Endothelial cell of umbilical vein (primary cell): ENCODE data around the gene DUS2. TPM values are rescaled to one million over a fixed set of nuclear protein-coding genes. Genes with fewer than 3 reads are reported as not detected.

Experiments
- BruUV-seq: library from RNA; stranded (reverse); fragments of 400-500 nt; replicated peaks from 2 replicates; lab custom pipeline; 2021; lab: Mats Ljungman, UMichigan
- CTCF ChIA-PET: fragments of 300-600, 350-600 bp; sonication (Branson Sonifier 250); formaldehyde crosslinking; loops from one replicate; lab custom pipeline; 2021; ENCODE audit warnings: antibody characterized with exemption, inconsistent platforms; lab: Charles Lee
- POLR2A ChIA-PET: fragments of 300-600, 350-600 bp; sonication (Branson Sonifier 250); formaldehyde crosslinking; loops from one replicate; lab custom pipeline; 2021; ENCODE audit warnings: antibody characterized with exemption, inconsistent platforms; lab: Charles Lee
- DNase-seq: peaks from one replicate; pipeline ENCODE4 v3.0.0-alpha.2; 2011; ENCODE audit warnings: low read depth, low spot score
- FAIRE-seq: peaks from 2 replicates; lab custom pipeline; 2011; peaks lifted over from hg19 to GRCh38; lab: Jason Lieb, UNC
- H2AFZ ChIP-seq: 2 replicates; pipeline ENCODE4 v1.6.0; 2012; ENCODE audit warnings: low read depth, low read length, control low read depth, inconsistent platforms
- H3K27ac ChIP-seq: 2 replicates; pipeline ENCODE4 v1.5.1; 2011; ENCODE audit warnings: low read depth, mild to moderate bottlenecking, control low read depth, low read length, moderate library complexity; ENCODE audit not compliant: insufficient read depth
- H3K27me3 ChIP-seq, 2 experiments: 2 replicates each; pipeline versions ENCODE4 v1.6.0 to v1.6.1; 2011; ENCODE audit warnings: low read length in 2 of 2, mixed read lengths in 1 of 2; ENCODE audit not compliant: control insufficient read depth in 2 of 2, insufficient read depth in 2 of 2
- H3K36me3 ChIP-seq, 2 experiments: 2 replicates in 1 of 2; 3 replicates in 1 of 2; pipeline ENCODE4 v1.5.1; 2011; ENCODE audit warnings: low read length in 2 of 2, mild to moderate bottlenecking in 1 of 2, moderate library complexity in 1 of 2; ENCODE audit not compliant: control insufficient read depth in 2 of 2, insufficient read depth in 2 of 2; ENCODE audit errors: extremely low read depth in 1 of 2
- H3K4me1 ChIP-seq: 3 replicates; pipeline ENCODE4 v1.5.1; 2011; ENCODE audit warnings: mild to moderate bottlenecking, low read length; ENCODE audit not compliant: control insufficient read depth, insufficient read depth; ENCODE audit errors: extremely low read depth
- H3K4me2 ChIP-seq: 2 replicates; pipeline ENCODE4 v1.6.1; 2011; ENCODE audit warnings: low read length, control low read depth, mixed read lengths; ENCODE audit not compliant: insufficient read depth
- H3K4me3 ChIP-seq, 3 experiments: fragments of 200-600 bp in 1 of 3; sonication (generic), shearing (Covaris generic) in 1 of 3; replicated peaks in 1 of 3; 2 replicates each; pipeline ENCODE4 v1.5.1; 2011 to 2016; ENCODE audit warnings: control low read depth in 3 of 3, low read length in 3 of 3, mild to moderate bottlenecking in 2 of 3, inconsistent platforms in 1 of 3, low read depth in 1 of 3, moderate library complexity in 1 of 3; ENCODE audit not compliant: insufficient read depth in 1 of 3
- H3K79me2 ChIP-seq: 2 replicates; pipeline ENCODE4 v1.6.0; 2012; ENCODE audit warnings: low read length, inconsistent platforms; ENCODE audit not compliant: control insufficient read depth, insufficient read depth
- H3K9ac ChIP-seq: replicated peaks from 2 replicates; pipeline ENCODE3; 2011; ENCODE audit warnings: low read length, control low read depth; ENCODE audit not compliant: insufficient read depth; ENCODE audit errors: extremely low read depth
- H3K9me1 ChIP-seq: replicated peaks from 3 replicates; pipeline ENCODE4 v1.6.0; 2011; ENCODE audit warnings: mild to moderate bottlenecking, low read length; ENCODE audit not compliant: control insufficient read depth, insufficient read depth; ENCODE audit errors: extremely low read depth
- H3K9me3 ChIP-seq: replicated peaks from 2 replicates; pipeline ENCODE4 v1.5.1; 2012; ENCODE audit warnings: low read length, inconsistent platforms; ENCODE audit not compliant: control insufficient read depth, insufficient read depth
- H4K20me1 ChIP-seq: replicated peaks from 2 replicates; pipeline ENCODE3; 2011; ENCODE audit warnings: mild to moderate bottlenecking, low read length; ENCODE audit not compliant: control insufficient read depth, insufficient read depth; ENCODE audit errors: extremely low read depth
- EZH2 ChIP-seq: IDR thresholded peaks from 2 replicates; pipeline ENCODE4 v1.6.1; 2012; ENCODE audit warnings: borderline replicate concordance, low read depth, mild to moderate bottlenecking, moderate library complexity, low read length, inconsistent platforms; ENCODE audit not compliant: severe bottlenecking
- FOS ChIP-seq: IDR thresholded peaks from 2 replicates; pipeline ENCODE4 v1.6.1; 2011; ENCODE audit warnings: mild to moderate bottlenecking, low read length, moderate library complexity, borderline replicate concordance; ENCODE audit not compliant: insufficient read depth
- GATA2 ChIP-seq: IDR thresholded peaks from 2 replicates; pipeline ENCODE4 v1.7.0; 2011; ENCODE audit warnings: low read depth, mild to moderate bottlenecking, moderate library complexity, mixed read lengths, low read length; ENCODE audit not compliant: insufficient read length, insufficient read depth
- JUN ChIP-seq: IDR thresholded peaks from 2 replicates; pipeline ENCODE4 v1.6.1; 2011; ENCODE audit warnings: borderline replicate concordance, low read depth; ENCODE audit not compliant: insufficient read length, insufficient read depth
- MYC ChIP-seq: IDR thresholded peaks from one replicate; pipeline ENCODE4 v1.6.1; 2011; ENCODE audit warnings: mild to moderate bottlenecking, low read depth, low read length
- POLR2A ChIP-seq: IDR thresholded peaks from 2 replicates; pipeline ENCODE4 v1.6.1; 2012; ENCODE audit warnings: low read depth, mild to moderate bottlenecking, control low read depth, low read length
- dilution Hi-C: fragments of 300-500 bp; cut with MboI; formaldehyde crosslinking; loops from one replicate; pipeline ENCODE4 v1.15.0; 2019; ENCODE audit warnings: low sequenced_read_pairs; ENCODE audit not compliant: extremely low pct_ligation_motif_present
- intact Hi-C: fragments of 100-400 bp; cut with micrococcal nuclease; formaldehyde crosslinking; loops from one replicate; pipeline ENCODE4 v1.10.0; 2022
- polyA plus RNA-seq, 4 experiments: library from polyadenylated mRNA; depleted of rRNA in 3 of 4; stranded (reverse) in 3 of 4; unstranded in 1 of 4; fragments of >200 nt; gene quantifications; 2 replicates each; pipeline versions ENCODE4 v1.2.1 to v1.2.3, GENCODE V29; 2011 to 2012; ENCODE audit warnings: missing spikeins in 1 of 4
- total RNA-seq: library from RNA; stranded (reverse); gene quantifications from 2 replicates; pipeline ENCODE4 v1.2.3, GENCODE V29; 2021
- TF ChIP-seq, protein P1 (sequence below): IDR thresholded peaks from 2 replicates; pipeline ENCODE4 v1.6.1; 2011; ENCODE audit not compliant: insufficient read depth, insufficient read length
- TF ChIP-seq, protein P2 (sequence below), 2 donors: IDR thresholded peaks; 1 replicate in 1 of 2; 2 replicates in 1 of 2; pipeline ENCODE4 v1.5.1; 2011; ENCODE audit warnings: low read length in 2 of 2, mild to moderate bottlenecking in 2 of 2, moderate library complexity in 2 of 2, control low read depth in 1 of 2, inconsistent platforms in 1 of 2, low read depth in 1 of 2; ENCODE audit not compliant: insufficient read depth in 1 of 2; ENCODE audit errors: extremely low read depth in 1 of 2

DUS2 gene
- total and polyA plus RNA-seq, 2 donors (not counting 3 experiments of a cell fraction or from before 2014, with no cell fraction given) = 16.4 to 21.7 TPM

DNA sequence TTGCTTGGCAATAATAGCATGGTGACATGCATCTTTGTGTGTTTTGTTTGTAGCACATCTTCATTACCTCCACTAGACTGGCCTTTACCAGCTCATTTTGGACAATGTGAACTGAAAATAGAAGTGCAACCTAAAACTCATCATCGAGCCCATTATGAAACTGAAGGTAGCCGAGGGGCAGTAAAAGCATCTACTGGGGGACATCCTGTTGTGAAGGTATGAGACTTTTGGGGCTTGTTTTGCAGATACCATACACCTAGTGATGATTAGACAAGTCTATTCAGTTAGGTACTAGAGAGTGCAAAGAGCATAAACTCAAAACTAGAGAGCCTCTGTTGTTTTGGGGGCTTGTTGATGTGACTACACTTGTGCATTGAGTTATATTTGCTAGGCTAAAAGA is 103.3 kb downstream of the DUS2 start:
- Histone ChIP-seq H3K4me3 (no peak overlapping the region), H3K4me2 (no peak overlapping the region), H3K27me3 (no peaks in the 10 kb centered on the region), H3K27ac (no peak overlapping the region), H3K36me3 (no peaks in the 10 kb centered on the region), H4K20me1 (no peaks in the 10 kb centered on the region), H2AFZ (no peak overlapping the region), H3K9ac (no peak overlapping the region), H3K9me3 (no peaks in the 10 kb centered on the region), H3K9me1 (peaks cover under 1% of the 10 kb centered on the region), H3K4me1 (peaks cover 16% of the 10 kb centered on the region), H3K79me2 (peaks cover 29% of the 10 kb centered on the region)
- DNase-seq = no peak
- no TSS peak for BruUV-seq
- TF ChIP-seq MYC (no peak), JUN (no peak), POLR2A (no peak), EZH2 (no peak), GATA2 (no peak), FOS (no peak)
- TF ChIP-seq, protein P1, sequence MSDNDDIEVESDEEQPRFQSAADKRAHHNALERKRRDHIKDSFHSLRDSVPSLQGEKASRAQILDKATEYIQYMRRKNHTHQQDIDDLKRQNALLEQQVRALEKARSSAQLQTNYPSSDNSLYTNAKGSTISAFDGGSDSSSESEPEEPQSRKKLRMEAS = no peak
- TF ChIP-seq, protein P2, sequence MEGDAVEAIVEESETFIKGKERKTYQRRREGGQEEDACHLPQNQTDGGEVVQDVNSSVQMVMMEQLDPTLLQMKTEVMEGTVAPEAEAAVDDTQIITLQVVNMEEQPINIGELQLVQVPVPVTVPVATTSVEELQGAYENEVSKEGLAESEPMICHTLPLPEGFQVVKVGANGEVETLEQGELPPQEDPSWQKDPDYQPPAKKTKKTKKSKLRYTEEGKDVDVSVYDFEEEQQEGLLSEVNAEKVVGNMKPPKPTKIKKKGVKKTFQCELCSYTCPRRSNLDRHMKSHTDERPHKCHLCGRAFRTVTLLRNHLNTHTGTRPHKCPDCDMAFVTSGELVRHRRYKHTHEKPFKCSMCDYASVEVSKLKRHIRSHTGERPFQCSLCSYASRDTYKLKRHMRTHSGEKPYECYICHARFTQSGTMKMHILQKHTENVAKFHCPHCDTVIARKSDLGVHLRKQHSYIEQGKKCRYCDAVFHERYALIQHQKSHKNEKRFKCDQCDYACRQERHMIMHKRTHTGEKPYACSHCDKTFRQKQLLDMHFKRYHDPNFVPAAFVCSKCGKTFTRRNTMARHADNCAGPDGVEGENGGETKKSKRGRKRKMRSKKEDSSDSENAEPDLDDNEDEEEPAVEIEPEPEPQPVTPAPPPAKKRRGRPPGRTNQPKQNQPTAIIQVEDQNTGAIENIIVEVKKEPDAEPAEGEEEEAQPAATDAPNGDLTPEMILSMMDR (IDR thresholded peaks at IDR 0.05; ENCODE audit: extremely low read depth in 1 of 2, insufficient read depth in 1 of 2, low read depth in 1 of 2, low read length in 2 of 2) = no peak
- POLR2A ChIA-PET = interaction anchor here (0.6 kb wide), 1 partner anchor 50 kb away, joined by 4 read pairs; no protein-coding TSS in a partner anchor
- FAIRE-seq = no peak
- dilution Hi-C loops (no loop called here), intact Hi-C loops (loop anchor here (5.0 kb wide), 2 partner anchors 39 to 41 kb away; partner anchors contain the start of gene NFATC3)
- CTCF ChIA-PET = interaction anchor here (1.1 kb wide), 1 partner anchor 9 kb away, joined by 3 read pairs; no protein-coding TSS in a partner anchor
